ENCODE results near the gene DISC1.
"Not testable (repeated sequence)": the region's sequence is repeated elsewhere in the genome, so short reads cannot be mapped to it uniquely, and the experiment has no call there.

Gene DISC1

DNA sequence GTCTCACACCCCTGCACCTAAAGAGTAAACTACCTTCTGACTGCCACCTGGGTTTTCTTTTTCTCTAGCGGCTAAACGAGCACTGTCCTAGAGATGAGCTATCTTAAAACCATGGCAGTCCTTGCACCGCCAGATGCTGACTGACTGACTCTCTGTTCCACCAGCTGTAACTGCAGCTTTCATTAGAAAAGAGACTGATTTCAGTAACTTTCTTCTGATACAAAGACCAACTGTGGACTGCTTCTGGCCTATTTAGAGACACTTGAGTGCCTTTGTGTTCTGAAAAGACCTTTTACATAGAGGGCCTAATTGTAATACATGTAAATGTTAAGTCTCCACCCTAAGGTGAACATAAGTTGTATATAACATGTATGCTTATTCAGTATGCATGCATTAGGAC is 152.5 kb downstream of the DISC1 start:
- no peak for DNase-seq

- DNase-seq, result no peak
Measured at GRCh38 chr1:231781892-231782291, 155.3 kb downstream of the DISC1 start.

- DNase-seq, result not testable (repeated sequence)
Measured at GRCh38 chr1:231785073-231785472, 158.5 kb downstream of the DISC1 start.

DNA sequence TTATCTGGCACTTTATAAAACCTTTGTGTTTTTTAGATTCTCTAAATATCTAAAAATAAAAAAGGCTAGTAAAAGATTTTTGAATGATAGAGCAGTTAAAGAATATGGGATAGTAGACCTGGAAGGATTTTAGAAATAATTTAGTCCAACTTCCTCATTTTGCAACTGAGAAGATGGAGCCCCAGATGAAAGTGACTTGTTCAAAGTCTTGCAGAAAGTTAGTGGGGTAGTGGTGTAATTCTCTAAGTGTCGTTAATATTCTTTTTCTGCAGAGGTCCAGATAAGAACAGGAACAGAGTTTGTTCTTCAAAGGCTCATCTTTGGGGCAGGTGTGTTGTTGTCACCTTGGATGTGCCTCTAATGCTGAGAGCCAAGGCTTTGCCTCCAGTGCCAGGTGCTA is 159.5 kb downstream of the DISC1 start:
- no peak for DNase-seq

DNA sequence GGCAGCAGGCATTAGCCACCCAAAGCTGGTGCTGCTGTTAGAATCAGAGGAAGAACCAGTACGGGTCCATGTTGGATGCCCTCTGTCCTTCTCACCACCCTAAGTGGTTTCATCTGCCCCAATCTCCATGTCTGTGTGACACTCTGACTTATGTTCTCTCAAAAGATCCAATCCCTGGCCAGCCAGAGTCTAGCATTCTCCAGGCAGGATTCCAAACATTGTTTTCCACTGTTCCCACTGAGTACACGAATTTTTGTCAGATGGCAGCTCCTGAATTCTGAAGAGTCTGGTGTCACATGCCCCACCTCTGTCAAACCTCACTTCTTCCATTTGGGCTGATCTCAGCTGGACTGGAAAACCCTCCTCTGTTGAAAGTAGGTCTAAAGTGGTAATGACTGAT is 166.0 kb downstream of the DISC1 start:
- DNase-seq, result no peak

- DNase-seq, result no peak
Measured at GRCh38 chr1:231793893-231794292, 167.3 kb downstream of the DISC1 start.

GRCh38 chr1:231796141-231796540 is 169.6 kb downstream of the DISC1 start:
- DNase-seq, result no peak

GRCh38 chr1:231799363-231799986 is 172.9 kb downstream of the DISC1 start:
- no peak for DNase-seq

DNA sequence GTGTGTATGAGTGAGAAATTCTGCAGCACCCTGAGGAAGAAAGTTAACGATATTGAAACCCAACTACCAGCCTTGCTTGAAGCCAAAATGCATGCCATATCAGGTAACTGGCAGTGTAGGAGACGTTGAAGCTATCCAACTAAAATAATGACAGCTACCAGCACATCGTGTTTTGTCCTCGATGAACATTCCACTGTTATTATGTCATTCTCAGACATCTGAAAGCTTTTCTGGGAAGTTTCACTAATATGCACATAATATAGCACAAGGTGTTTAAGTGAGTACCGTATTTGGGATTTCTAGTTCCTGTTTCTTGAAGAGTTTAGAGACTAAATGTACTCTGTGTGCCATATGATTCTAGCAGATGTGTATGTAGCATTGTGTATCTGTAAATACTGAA is 173.5 kb downstream of the DISC1 start:
- no peak for DNase-seq

DNA sequence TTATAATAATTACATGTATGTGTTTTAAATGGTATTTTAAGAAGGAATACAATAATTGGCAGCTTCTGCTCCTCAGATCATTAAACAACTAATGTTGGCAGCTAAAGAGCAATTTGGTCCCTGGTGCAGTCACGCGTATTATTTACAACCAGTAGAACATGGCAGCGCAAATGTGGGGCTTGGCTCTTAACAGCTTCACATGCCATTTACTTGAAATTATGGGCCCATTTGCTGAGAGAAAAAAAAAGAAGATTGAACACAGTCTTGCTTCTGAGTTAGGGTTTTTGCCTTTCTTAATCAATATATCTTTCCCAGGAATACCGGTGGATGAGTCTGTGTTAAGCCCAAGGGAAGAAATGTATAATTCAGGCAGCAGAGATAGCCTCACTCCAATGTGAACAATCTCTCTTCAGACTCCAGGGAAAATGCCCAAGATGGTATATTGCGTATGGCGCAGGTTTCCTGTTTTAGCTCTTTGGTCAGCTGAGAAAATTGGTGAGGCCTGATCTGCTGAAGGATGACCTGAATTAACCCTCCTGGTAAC is 174.5 kb downstream of the DISC1 start:
- DNase-seq, result no peak

GRCh38 chr1:231803353-231803752 is 176.8 kb downstream of the DISC1 start:
- peak; percentile 4 for DNase-seq

DNA sequence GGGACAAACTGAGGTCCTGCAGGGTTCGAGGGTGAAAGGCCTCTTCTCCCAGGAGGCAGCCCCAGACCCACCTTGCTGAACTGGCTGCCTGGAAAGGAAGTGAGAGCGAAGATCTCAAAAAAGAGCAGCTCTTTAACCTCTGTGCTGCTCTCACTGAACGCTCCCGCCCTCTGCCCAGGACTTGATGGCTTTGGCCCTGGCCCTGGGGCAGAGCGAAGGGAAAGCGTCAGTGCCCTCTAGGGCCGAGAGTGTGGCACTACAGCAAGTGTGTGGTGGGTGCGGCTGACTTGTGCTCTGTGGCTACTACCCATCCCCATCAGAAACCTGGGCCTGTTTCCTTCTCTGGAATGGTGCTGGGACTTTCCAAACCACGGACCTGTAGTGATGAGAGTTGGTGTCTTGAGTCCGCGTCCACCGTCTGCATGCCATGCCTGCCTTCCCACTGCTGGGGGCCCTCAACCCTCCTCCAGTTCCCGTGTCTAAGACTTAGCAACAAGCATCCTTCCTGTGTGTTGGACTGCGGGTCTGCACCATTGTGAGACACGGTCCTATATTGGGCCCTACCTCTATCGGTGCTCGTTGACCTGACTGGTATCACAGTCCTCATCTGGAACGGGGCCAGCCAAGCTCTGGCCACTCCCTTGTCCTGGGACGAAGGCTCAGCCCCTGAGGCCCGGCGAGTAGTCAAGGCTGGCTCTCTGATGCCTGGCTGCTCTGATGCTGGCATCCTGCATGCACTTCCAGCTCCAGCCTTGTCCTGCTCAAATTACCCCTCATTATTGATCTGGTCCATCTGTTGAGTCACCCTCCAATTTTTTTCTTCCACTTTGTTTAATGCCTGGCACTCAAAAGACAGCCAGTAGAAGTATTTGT is 180.3 kb downstream of the DISC1 start:
- DNase-seq, result peak; percentile 82

GRCh38 chr1:231807541-231807940 is 181.0 kb downstream of the DISC1 start:
- DNase-seq, result no peak

- DNase-seq, result no peak
Measured at GRCh38 chr1:231808116-231808515, 181.5 kb downstream of the DISC1 start.

GRCh38 chr1:231808990-231809389 is 182.4 kb downstream of the DISC1 start:
- DNase-seq, result peak; percentile 89

GRCh38 chr1:231810415-231810814 is 183.8 kb downstream of the DISC1 start:
- no peak for DNase-seq

DNA sequence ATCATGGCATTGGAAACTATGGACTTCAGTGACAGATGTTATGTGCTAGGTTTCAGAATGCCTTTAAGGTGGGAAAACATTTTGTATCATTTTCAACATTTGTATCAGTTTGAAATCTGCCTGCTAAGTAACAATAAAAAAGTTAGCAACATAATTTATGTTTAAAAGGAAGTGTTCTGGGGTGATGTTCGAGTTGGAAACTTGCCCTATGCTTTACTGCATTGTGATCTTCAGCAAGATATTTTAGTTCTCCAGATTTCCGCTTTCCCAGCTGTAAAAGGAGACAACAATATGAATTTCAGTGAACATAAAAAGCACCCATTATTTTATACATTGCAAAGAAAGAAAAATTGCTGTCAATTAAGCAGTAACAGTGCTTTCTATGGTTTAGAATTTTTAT is 187.4 kb downstream of the DISC1 start:
- no peak for DNase-seq

- no peak for DNase-seq
Measured at GRCh38 chr1:231814521-231814920, 187.9 kb downstream of the DISC1 start.

DNA sequence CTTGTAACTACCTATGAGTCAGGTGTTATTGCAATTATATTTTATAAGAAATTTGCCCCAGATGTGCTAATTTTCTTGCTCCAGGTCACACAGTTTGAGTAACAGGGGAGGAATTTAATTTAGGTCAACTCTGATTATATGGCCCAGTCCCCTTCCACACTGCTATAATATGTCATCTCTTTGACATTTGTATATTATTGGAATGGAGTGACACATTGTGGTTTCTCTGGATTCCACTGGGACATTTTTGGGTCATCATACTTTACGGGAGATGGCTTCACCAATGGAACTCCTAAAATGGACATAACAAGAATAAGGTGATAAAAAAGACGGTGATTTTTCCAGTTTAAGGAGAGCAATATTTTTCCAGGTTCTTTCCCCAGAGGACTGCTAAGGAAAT is 191.2 kb downstream of the DISC1 start:
- no peak for DNase-seq

GRCh38 chr1:231818337-231818736 is 191.7 kb downstream of the DISC1 start:
- DNase-seq, result no peak

DNA sequence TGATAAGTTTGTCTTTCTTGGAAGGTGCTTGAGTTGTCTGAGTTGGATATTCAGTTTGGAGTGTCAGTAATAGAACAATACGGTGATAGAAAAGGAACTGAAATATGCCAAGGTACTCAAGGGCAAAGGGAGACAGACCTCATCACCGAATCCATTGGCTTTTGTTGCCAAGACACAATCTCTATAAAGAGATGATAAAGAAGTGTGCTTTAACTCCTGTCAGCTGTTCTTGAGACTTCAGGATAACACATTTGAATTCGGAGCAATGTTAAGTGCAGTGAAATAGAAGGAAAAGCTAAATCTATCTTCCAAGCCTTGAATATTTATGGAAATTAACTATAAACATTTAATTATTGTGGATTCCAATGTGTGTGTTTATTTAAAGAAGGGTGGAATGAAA is 194.7 kb downstream of the DISC1 start:
- DNase-seq, result no peak

GRCh38 chr1:231822041-231822440 is 195.5 kb downstream of the DISC1 start:
- no peak for DNase-seq

- DNase-seq, result no peak
Measured at GRCh38 chr1:231826566-231826965, 200.0 kb downstream of the DISC1 start.
